ENCODE measurements around the gene RBMY1B. TPM values are rescaled to one million over a fixed set of nuclear protein-coding genes. Genes with fewer than 3 reads are reported as not detected.
"Not testable (repeated sequence)": the region's sequence is repeated elsewhere in the genome, so short reads cannot be mapped to it uniquely, and the experiment has no call there.

RBMY1B gene
- not detected in 2 replicates for total RNA-seq
- not detected for total RNA-seq (2013)
- not detected in 2 replicates for polyA plus RNA-seq
- polyA minus RNA-seq: not detected in 2 replicates

- H3K4me3 ChIP-seq (ENCODE audit: control extremely low read depth in 1 of 5, extremely low read depth in 1 of 5, insufficient read depth in 1 of 5, low read depth in 2 of 5, low read length in 4 of 5); H3K27me3 ChIP-seq (replicated peaks in 1 of 4; ENCODE audit: control extremely low read depth in 1 of 4, control insufficient read depth in 3 of 4, insufficient read depth in 4 of 4, low read length in 3 of 4); H3K9ac ChIP-seq (ENCODE audit: low read length); H3K4me1 Mint-ChIP-seq; H2AFZ ChIP-seq (ENCODE audit: insufficient read depth, low read depth, low read length, poor library complexity, severe bottlenecking); H3K27me3 Mint-ChIP-seq; intact Hi-C loops (cut with micrococcal nuclease); H3K9me3 Mint-ChIP-seq (ENCODE audit: insufficient read depth); H3K4me2 ChIP-seq (replicated peaks; ENCODE audit: low read depth, low read length, poor library complexity, severe bottlenecking); H3K4me1 ChIP-seq (ENCODE audit: control insufficient read depth in 2 of 2, insufficient read depth in 2 of 2, low read length in 2 of 2); H3K36me3 ChIP-seq (replicated peaks in 1 of 2; ENCODE audit: control extremely low read depth in 1 of 2, control insufficient read depth in 1 of 2, extremely low read depth in 1 of 2, insufficient read depth in 2 of 2, low read length in 1 of 2); H3K27ac Mint-ChIP-seq; ATAC-seq (ENCODE audit: low read depth); POLR2A ChIA-PET; H3K27ac ChIP-seq (ENCODE audit: low read length in 2 of 2); DNase-seq; H4K20me1 ChIP-seq (ENCODE audit: control insufficient read depth, insufficient read depth, low read length, poor library complexity, severe bottlenecking); H3K4me3 Mint-ChIP-seq; H3K9me3 ChIP-seq (ENCODE audit: control extremely low read depth in 1 of 3, control insufficient read depth in 2 of 3, insufficient read depth in 1 of 3, low read length in 2 of 3); CTCF ChIA-PET; H3K79me2 ChIP-seq (ENCODE audit: control insufficient read depth, insufficient read depth, low read length): not testable (repeated sequence)
- WGBS (ENCODE audit: insufficient coverage): no CpG with 5 or more reads among the region's 28 CpGs
Observed at GRCh38 chrY:21511038-21511437, at the start of gene RBMY1B. Gene RBMY1B (plus strand): TSS chrY:21511338. CDS start chrY:21513351, 2,013 bp downstream.

- H3K27ac Mint-ChIP-seq: not testable (repeated sequence)
Observed at GRCh38 chrY:21462915-21463314, 48.2 kb upstream of the RBMY1B start.

More at GRCh38 chrY:21462915-21463314, 48.2 kb upstream of the RBMY1B start:
- H3K9ac ChIP-seq (ENCODE audit: low read length); intact Hi-C loops (cut with micrococcal nuclease); ATAC-seq (ENCODE audit: low read depth); H3K79me2 ChIP-seq (ENCODE audit: control insufficient read depth, insufficient read depth, low read length); H3K27ac ChIP-seq (ENCODE audit: low read length in 2 of 2); H3K4me1 ChIP-seq (ENCODE audit: control insufficient read depth in 2 of 2, insufficient read depth in 2 of 2, low read length in 2 of 2); DNase-seq; POLR2A ChIA-PET; H3K4me3 ChIP-seq (ENCODE audit: control extremely low read depth in 1 of 5, extremely low read depth in 1 of 5, insufficient read depth in 1 of 5, low read depth in 2 of 5, low read length in 4 of 5); H3K9me3 ChIP-seq (ENCODE audit: control extremely low read depth in 1 of 3, control insufficient read depth in 2 of 3, insufficient read depth in 1 of 3, low read length in 2 of 3); H3K27me3 ChIP-seq (replicated peaks in 1 of 4; ENCODE audit: control extremely low read depth in 1 of 4, control insufficient read depth in 3 of 4, insufficient read depth in 4 of 4, low read length in 3 of 4); H2AFZ ChIP-seq (ENCODE audit: insufficient read depth, low read depth, low read length, poor library complexity, severe bottlenecking); H3K4me3 Mint-ChIP-seq; H3K4me2 ChIP-seq (replicated peaks; ENCODE audit: low read depth, low read length, poor library complexity, severe bottlenecking); H3K27me3 Mint-ChIP-seq; H3K9me3 Mint-ChIP-seq (ENCODE audit: insufficient read depth); H3K36me3 ChIP-seq (replicated peaks in 1 of 2; ENCODE audit: control extremely low read depth in 1 of 2, control insufficient read depth in 1 of 2, extremely low read depth in 1 of 2, insufficient read depth in 2 of 2, low read length in 1 of 2); CTCF ChIA-PET; H3K4me1 Mint-ChIP-seq; H4K20me1 ChIP-seq (ENCODE audit: control insufficient read depth, insufficient read depth, low read length, poor library complexity, severe bottlenecking): not testable (repeated sequence)
- no CpG with 5 or more reads among the region's 1 CpG for WGBS (ENCODE audit: insufficient coverage)

All from B cell (primary cell).